ENCODE results near the gene LRRTM1. TPM values are rescaled to one million over a fixed set of nuclear protein-coding genes. Genes with fewer than 3 reads are reported as not detected.

The LRRTM1 gene
- total RNA-seq, 6 experiments from 2014 or later, result 0.46 TPM; not detected in 5

DNA sequence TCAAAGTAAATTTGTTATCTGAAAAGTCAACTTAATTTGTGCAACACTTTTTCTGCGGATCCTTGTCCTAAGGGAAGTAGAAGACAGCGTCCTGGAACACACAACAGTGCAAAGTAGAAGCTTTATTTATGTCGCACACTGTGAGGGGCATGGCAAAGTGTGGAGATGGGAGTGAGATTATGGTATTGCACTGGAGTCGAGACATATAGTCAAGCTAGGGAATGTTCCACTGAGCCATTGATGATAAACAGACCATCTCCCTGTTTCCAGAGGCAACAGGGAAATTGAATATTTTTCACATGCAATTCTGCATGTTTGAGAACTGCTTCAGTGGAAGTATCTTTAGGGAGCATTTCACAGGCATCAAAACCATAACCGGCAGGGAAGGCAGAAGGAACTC lies 46.2 kb downstream of the LRRTM1 start:
- H3K27me3 ChIP-seq, result no peaks in the 10 kb centered on the region
- H3K4me1 ChIP-seq, result no peaks in the 10 kb centered on the region
- ATAC-seq (no peak), DNase-seq (no peak)
- no peaks in the 10 kb centered on the region for H3K9me3 ChIP-seq
- intact Hi-C loops (cut with DNase I), result no loop called here
- H3K36me3 ChIP-seq, result no peaks in the 10 kb centered on the region
- no peak for TF ChIP-seq POLR2A (IDR thresholded peaks at IDR 0.05)
- 55% methylated on average over 5 of the region's 5 CpGs for WGBS (ENCODE audit: insufficient coverage, low coverage, low lambda C conversion rate, missing lambda C conversion rate)
- H3K4me3 ChIP-seq, result no peak overlapping the region
- H3K27ac ChIP-seq, result no peak overlapping the region

DNA sequence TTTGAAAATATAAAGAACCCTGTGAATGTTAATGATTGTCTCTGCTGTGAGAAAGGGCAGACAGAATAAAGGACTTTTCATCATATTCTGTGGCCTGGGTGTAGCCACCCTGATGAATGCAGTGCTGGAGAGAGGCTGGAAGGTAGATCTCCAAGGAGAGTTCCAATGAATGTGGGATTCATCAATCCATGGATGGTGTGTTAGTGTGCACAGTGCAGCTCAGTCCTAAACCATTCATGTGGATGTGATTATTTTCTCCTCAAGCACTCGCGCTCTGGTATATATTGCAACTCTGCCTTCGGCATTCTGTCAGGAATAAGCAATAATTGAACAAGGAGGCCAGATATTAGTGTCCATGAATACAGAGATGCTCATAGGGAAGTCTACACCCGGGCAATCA lies 47.1 kb downstream of the LRRTM1 start:
- Histone ChIP-seq H3K27me3 (no peaks in the 10 kb centered on the region), H3K36me3 (no peaks in the 10 kb centered on the region), H3K9me3 (no peaks in the 10 kb centered on the region), H3K27ac (no peak overlapping the region), H3K4me3 (no peak overlapping the region), H3K4me1 (no peaks in the 10 kb centered on the region)
- TF ChIP-seq, protein P1, sequence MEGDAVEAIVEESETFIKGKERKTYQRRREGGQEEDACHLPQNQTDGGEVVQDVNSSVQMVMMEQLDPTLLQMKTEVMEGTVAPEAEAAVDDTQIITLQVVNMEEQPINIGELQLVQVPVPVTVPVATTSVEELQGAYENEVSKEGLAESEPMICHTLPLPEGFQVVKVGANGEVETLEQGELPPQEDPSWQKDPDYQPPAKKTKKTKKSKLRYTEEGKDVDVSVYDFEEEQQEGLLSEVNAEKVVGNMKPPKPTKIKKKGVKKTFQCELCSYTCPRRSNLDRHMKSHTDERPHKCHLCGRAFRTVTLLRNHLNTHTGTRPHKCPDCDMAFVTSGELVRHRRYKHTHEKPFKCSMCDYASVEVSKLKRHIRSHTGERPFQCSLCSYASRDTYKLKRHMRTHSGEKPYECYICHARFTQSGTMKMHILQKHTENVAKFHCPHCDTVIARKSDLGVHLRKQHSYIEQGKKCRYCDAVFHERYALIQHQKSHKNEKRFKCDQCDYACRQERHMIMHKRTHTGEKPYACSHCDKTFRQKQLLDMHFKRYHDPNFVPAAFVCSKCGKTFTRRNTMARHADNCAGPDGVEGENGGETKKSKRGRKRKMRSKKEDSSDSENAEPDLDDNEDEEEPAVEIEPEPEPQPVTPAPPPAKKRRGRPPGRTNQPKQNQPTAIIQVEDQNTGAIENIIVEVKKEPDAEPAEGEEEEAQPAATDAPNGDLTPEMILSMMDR (IDR thresholded peaks at IDR 0.05), result no peak
- TF ChIP-seq POLR2A (IDR thresholded peaks at IDR 0.05), result no peak
- WGBS (ENCODE audit: insufficient coverage, low coverage, low lambda C conversion rate, missing lambda C conversion rate), result 91% methylated on average over 3 of the region's 4 CpGs
- DNase-seq (no peak), ATAC-seq (no peak)
- intact Hi-C loops (cut with DNase I), result no loop called here

DNA sequence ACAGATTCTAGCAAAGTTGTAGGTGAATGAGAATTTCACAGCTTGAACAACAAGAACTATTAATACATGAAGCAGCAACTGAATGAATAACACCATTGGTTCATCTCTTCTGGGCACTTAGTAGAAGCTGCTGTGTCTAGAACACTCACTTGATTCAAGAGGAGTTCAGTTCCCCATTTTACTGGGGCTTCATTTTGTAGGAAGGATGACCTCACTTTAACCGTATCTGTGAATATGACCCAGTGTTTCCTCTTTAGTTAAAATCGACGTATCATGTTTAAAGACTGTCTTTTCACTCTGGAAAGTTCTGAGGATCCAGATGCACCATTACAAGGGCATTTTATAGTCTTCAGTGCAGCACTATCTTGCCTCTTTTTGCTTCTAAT lies 47.8 kb downstream of the LRRTM1 start:
- intact Hi-C loops (cut with DNase I), result no loop called here
- DNase-seq (no peak), ATAC-seq (no peak)
- no peak overlapping the region for H3K27ac ChIP-seq
- no peaks in the 10 kb centered on the region for H3K36me3 ChIP-seq
- no peaks in the 10 kb centered on the region for H3K27me3 ChIP-seq
- no peaks in the 10 kb centered on the region for H3K4me1 ChIP-seq
- H3K4me3 ChIP-seq, result no peak overlapping the region
- no peaks in the 10 kb centered on the region for H3K9me3 ChIP-seq
- 35% methylated on average over 3 of the region's 3 CpGs for WGBS (ENCODE audit: insufficient coverage, low coverage, low lambda C conversion rate, missing lambda C conversion rate)
- no peak for TF ChIP-seq POLR2A (IDR thresholded peaks at IDR 0.05)
- TF ChIP-seq, protein P1 (IDR thresholded peaks at IDR 0.05), result no peak

DNA sequence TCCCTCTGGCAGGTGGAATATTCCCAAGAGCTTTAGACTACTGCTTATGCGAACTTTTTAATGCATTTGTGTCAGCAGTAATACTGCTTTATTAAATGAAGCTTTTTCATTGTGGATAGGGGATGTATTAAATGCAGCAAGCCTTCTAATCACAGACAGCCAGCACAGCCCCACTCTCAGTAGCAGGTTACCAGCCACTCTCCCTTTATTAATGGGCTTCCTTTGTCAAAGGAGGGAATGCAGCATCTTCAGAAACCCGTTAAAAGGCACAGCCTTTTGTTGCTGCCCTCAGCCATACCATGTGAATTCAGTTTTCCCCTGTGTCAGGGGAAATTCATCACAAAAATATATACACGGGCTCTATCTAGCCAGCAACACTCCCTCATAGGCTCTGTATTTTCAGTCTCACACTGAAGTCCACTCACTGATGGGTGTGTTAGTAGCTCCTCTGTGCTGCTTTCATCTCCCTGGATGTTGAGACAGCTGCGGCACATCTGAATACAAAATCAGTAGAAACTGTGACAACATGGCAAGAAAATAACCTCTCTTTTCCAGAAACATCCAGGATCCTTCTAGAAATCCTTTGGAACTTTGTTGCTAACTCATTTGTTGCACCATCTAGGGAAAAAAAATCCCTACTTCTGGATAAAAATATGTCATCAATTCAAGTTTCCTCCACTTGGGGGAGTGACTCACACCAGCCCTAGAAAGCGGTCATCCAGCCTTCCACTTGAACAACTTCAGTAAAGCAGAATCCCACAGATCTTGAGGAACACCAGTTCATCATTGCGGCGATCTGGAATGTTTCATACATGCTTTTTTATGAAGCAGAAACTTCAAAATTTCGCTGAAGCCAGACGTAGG lies 48.4 kb downstream of the LRRTM1 start:
- intact Hi-C loops (cut with DNase I), result no loop called here
- no peaks in the 10 kb centered on the region for H3K4me1 ChIP-seq
- H3K27ac ChIP-seq, result no peak overlapping the region
- 37% methylated on average over 8 of the region's 9 CpGs for WGBS (ENCODE audit: insufficient coverage, low coverage, low lambda C conversion rate, missing lambda C conversion rate)
- H3K36me3 ChIP-seq, result no peaks in the 10 kb centered on the region
- H3K9me3 ChIP-seq, result no peaks in the 10 kb centered on the region
- H3K4me3 ChIP-seq, result no peak overlapping the region
- ATAC-seq (no peak), DNase-seq (no peak)
- TF ChIP-seq, protein P1 (IDR thresholded peaks at IDR 0.05), result peak in 2 of 4 donors; percentile 12 to 20
- TF ChIP-seq POLR2A (IDR thresholded peaks at IDR 0.05), result no peak
- H3K27me3 ChIP-seq, result no peaks in the 10 kb centered on the region

DNA sequence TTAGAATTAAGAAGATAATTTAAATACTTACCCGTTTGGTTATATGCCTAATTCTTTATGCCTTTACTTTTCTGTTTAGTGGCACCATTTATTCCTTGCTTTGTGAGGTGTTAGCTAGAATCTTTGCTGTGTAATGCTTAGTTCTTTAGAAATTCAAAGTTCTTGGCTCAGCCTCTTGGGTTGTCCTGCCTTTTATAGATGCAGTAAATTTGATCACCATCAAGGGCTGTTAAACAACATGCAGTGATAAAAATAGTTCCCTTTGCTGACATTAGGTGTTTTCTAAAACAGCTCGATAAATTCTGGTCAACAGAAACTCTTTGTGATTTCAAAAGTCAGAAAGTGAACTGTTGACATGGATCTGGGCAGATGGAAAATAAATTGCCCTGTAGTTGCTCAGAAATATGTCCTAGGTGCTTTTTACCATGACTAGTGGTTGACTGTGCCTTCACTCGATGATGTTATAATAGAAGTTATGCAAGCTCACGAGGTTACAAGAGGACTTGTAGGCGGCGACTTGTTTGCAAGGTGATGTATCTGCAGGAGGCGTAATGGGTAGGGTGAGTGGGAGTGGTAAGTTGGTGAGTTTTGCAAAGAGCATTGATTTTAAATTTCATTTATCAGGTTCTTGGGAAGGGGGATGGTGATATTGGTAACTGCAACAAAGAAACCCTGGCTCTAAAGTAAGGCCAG lies 52.1 kb downstream of the LRRTM1 start:
- ATAC-seq, result no peak
- Histone ChIP-seq H3K36me3 (no peaks in the 10 kb centered on the region), H3K9me3 (no peaks in the 10 kb centered on the region), H3K27ac (no peak overlapping the region), H3K27me3 (no peaks in the 10 kb centered on the region), H3K4me3 (no peak overlapping the region), H3K4me1 (no peaks in the 10 kb centered on the region)
- TF ChIP-seq, protein P1 (IDR thresholded peaks at IDR 0.05), result no peak
- TF ChIP-seq POLR2A (IDR thresholded peaks at IDR 0.05), result no peak
- WGBS (ENCODE audit: insufficient coverage, low coverage, low lambda C conversion rate, missing lambda C conversion rate), result 54% methylated on average over 7 of the region's 7 CpGs
- intact Hi-C loops (cut with DNase I), result no loop called here
- no peak for DNase-seq
